Suprapubic skin (tissue), 4 donors: ENCODE measurements around the gene AFF1. TPM values are rescaled to one million over a fixed set of nuclear protein-coding genes. Genes with fewer than 3 reads are reported as not detected.
A peak's percentile ranks its signal among the peaks of the same experiment; 100 is the strongest.

Experiments
- DNase-seq, 2 donors: peaks; one replicate each; pipeline ENCODE4 v3.0.0-alpha.2; 2019; ENCODE audit warnings: low spot score in 2 of 2
- H3K27ac ChIP-seq: fragments of 200-600 bp; sonication (generic); one replicate; pipeline ENCODE4 v1.5.1; 2019
- H3K27me3 ChIP-seq: fragments of 200-600 bp; sonication (generic); one replicate; pipeline ENCODE4 v1.5.1; 2019
- H3K36me3 ChIP-seq: fragments of 200-600 bp; sonication (generic); one replicate; pipeline ENCODE4 v1.5.1; 2019
- H3K4me1 ChIP-seq: fragments of 200-600 bp; sonication (generic); one replicate; pipeline ENCODE4 v1.5.1; 2019
- H3K4me3 ChIP-seq: fragments of 200-600 bp; sonication (generic); one replicate; pipeline ENCODE4 v1.5.1; 2019; ENCODE audit warnings: mild to moderate bottlenecking
- H3K9me3 ChIP-seq: fragments of 200-600 bp; sonication (generic); one replicate; pipeline ENCODE4 v1.5.1; 2019
- CTCF ChIP-seq, 2 donors: fragments of 200-600 bp in 1 of 2; fragments of 450-650 bp in 1 of 2; sonication (generic) in 1 of 2; IDR thresholded peaks; one replicate each; pipeline ENCODE4 v1.5.1; 2016 to 2019; ENCODE audit warnings: antibody characterized with exemption in 2 of 2, mild to moderate bottlenecking in 1 of 2, moderate library complexity in 1 of 2
- EP300 ChIP-seq: sonication (generic); formaldehyde crosslinking; IDR thresholded peaks from one replicate; pipeline ENCODE4 v1.6.1; 2017; ENCODE audit warnings: antibody characterized with exemption
- POLR2A ChIP-seq, 2 donors: fragments of 450-650 bp; IDR thresholded peaks; one replicate each; pipeline ENCODE4 v1.6.1; 2017; ENCODE audit warnings: antibody characterized with exemption in 2 of 2, mild to moderate bottlenecking in 2 of 2, moderate library complexity in 2 of 2
- POLR2AphosphoS5 ChIP-seq, 3 donors: sonication (generic); formaldehyde crosslinking; IDR thresholded peaks; one replicate each; pipeline ENCODE4 v1.6.1; 2017; ENCODE audit warnings: antibody characterized with exemption in 3 of 3
- whole genome bisulfite sequencing: methylation state at CpG from one replicate; pipeline ENCODE4 v1.1.5; 2018; 5-methylcytosine and 5-hydroxymethylcytosine counted together
- total RNA-seq, 4 donors: library from RNA; depleted of rRNA; stranded (reverse); fragments of >200 nt; gene quantifications; one replicate each; pipeline ENCODE4 v1.1.0, GENCODE V29; 2016

Gene AFF1
- total RNA-seq, 4 donors from 2014 or later, result 67.2 to 175 (median 103) TPM

DNA sequence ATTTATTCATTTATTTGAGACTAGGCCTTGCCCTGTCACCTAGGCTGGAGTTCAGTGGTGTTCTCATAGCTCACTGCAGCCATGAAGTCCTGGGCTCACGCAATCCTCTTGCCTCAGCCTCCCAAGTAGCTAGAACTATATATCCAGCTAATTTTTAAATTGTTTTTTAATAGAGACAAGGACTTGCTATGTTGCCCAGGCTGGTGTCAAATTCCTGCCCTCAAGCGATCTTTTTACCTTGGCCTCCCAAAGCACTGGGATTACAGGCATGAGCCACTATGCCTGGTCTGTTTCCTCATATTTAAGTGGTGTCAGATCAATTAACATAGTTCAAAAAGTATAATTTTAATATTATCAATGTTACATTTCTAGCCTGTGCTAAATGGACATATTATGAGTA is 68.5 kb downstream of the AFF1 start:
- no peak for TF ChIP-seq POLR2AphosphoS5 (IDR thresholded peaks at IDR 0.05)
- 85% methylated on average over 2 of the region's 2 CpGs for WGBS
- H3K36me3 ChIP-seq, result no peaks in the 10 kb centered on the region
- DNase-seq, result no peak
- H3K27me3 ChIP-seq, result no peaks in the 10 kb centered on the region
- no peak overlapping the region for H3K4me3 ChIP-seq
- no peak overlapping the region for H3K27ac ChIP-seq
- H3K9me3 ChIP-seq, result no peaks in the 10 kb centered on the region
- peaks cover 25% of the 10 kb centered on the region for H3K4me1 ChIP-seq

DNA sequence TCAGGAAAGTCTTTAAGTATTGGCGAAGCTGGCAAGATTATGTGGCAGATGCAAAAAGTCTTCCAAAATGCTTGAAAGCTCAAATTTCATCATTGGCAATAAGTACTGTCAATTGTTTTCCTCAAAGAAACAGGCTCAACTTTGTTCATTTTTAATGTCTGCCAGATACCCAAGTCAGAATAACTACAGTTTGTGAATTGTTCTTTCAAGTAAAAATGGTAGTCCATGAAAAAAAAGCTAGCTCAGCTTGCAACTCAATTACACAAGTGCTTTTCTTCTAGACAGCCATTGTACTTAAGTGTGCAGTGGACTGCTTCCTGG is 70.5 kb downstream of the AFF1 start:
- H3K4me1 ChIP-seq, result peaks cover 29% of the 10 kb centered on the region
- H3K27me3 ChIP-seq, result no peaks in the 10 kb centered on the region
- no peaks in the 10 kb centered on the region for H3K9me3 ChIP-seq
- no peak for TF ChIP-seq POLR2A (IDR thresholded peaks at IDR 0.05)
- TF ChIP-seq EP300, result no peak
- TF ChIP-seq POLR2AphosphoS5 (IDR thresholded peaks at IDR 0.05), result no peak
- no peak for TF ChIP-seq CTCF (IDR thresholded peaks at IDR 0.05)
- DNase-seq, result no peak
- H3K27ac ChIP-seq, result peak overlapping the region; percentile 99
- 84% methylated on average over 1 of the region's 1 CpG for WGBS
- H3K36me3 ChIP-seq, result no peaks in the 10 kb centered on the region
- peak overlapping the region; percentile 84 for H3K4me3 ChIP-seq

DNA sequence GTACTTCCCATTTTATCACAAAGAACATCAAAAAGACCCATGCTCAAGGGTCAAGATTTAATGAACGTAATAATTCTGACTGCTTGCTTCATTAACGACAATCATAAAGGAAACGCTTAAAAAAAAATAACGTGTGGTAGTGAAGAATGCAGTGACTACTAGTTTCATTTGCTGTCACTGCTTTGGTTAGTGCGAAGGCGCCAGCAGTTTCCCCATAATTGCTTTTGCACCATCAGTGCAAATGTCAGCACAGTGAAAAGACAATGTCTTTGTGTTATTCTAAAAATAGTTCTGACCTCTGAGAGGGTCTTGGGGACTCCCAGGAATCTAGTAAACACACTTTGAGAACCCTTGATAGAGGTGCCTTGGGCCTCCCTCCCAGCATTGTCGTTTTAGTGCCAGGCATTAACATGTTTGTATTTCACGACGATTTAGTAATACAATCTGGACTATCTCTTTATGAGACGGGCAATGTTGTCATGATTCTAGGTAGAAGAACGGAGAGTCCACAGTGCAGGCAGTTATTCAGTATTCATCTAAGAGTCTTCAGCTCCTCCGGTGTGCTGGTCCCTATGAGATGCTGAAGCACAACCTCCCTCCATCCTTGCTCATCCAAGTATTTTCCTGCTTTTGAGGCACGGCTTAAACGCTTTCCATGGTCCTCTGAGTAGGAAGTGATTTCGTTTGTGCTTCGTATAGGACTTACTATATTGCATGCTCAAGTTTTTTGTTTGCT is 71.0 kb downstream of the AFF1 start:
- WGBS, result 17% methylated on average over 16 of the region's 16 CpGs

DNA sequence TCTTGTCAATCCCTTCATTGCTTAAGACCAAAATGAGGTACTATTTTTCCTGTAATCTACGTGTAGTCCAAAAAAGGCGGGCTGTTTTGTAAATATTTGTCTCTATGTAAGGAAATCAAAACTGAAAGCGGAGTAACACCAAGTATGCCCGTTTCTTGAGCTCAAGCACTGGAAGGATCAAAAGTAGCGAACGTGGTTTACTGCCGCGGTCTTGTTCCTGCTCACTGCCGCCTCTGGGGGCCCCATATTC is 71.5 kb downstream of the AFF1 start:
- WGBS, result under 1% methylated on average over 9 of the region's 9 CpGs
- Histone ChIP-seq H3K27ac (peak overlapping the region; percentile 99), H3K27me3 (no peaks in the 10 kb centered on the region), H3K4me3 (peak overlapping the region; percentile 84), H3K9me3 (no peaks in the 10 kb centered on the region), H3K4me1 (peaks cover 38% of the 10 kb centered on the region), H3K36me3 (no peaks in the 10 kb centered on the region)
- no peak for TF ChIP-seq POLR2A (IDR thresholded peaks at IDR 0.05)
- TF ChIP-seq CTCF (IDR thresholded peaks at IDR 0.05), result peak in 1 of 2 donors; percentile 29
- no peak for DNase-seq

More for the DNA sequence above, 71.0 kb downstream of the AFF1 start:
- DNase-seq, result no peak
- Histone ChIP-seq H3K4me1 (peaks cover 33% of the 10 kb centered on the region), H3K36me3 (no peaks in the 10 kb centered on the region), H3K27me3 (no peaks in the 10 kb centered on the region), H3K4me3 (peak overlapping the region; percentile 84), H3K9me3 (no peaks in the 10 kb centered on the region), H3K27ac (peak overlapping the region; percentile 99)
- TF ChIP-seq POLR2AphosphoS5 (IDR thresholded peaks at IDR 0.05) (no peak), EP300 (no peak), POLR2A (IDR thresholded peaks at IDR 0.05) (no peak), CTCF (IDR thresholded peaks at IDR 0.05) (no peak)

GRCh38 chr4:87006676-87007527 is 72.1 kb downstream of the AFF1 start:
- TF ChIP-seq CTCF (IDR thresholded peaks at IDR 0.05) (no peak), POLR2AphosphoS5 (IDR thresholded peaks at IDR 0.05) (peak; percentile 93 to 98 (median 93)), POLR2A (IDR thresholded peaks at IDR 0.05) (peak; percentile 91 to 97)
- peaks cover 43% of the 10 kb centered on the region for H3K4me1 ChIP-seq

More at GRCh38 chr4:87006676-87007527, 72.1 kb downstream of the AFF1 start:
- H3K27me3 ChIP-seq, result no peaks in the 10 kb centered on the region
- under 1% methylated on average over 22 of the region's 82 CpGs for WGBS
- peak overlapping the region; percentile 99 for H3K27ac ChIP-seq
- H3K36me3 ChIP-seq, result no peaks in the 10 kb centered on the region
- peak; percentile 94 for DNase-seq
- H3K9me3 ChIP-seq, result no peaks in the 10 kb centered on the region
- H3K4me3 ChIP-seq, result peak overlapping the region; percentile 84
